ENCODE results near the gene PRPSAP1.

Gene PRPSAP1

DNA sequence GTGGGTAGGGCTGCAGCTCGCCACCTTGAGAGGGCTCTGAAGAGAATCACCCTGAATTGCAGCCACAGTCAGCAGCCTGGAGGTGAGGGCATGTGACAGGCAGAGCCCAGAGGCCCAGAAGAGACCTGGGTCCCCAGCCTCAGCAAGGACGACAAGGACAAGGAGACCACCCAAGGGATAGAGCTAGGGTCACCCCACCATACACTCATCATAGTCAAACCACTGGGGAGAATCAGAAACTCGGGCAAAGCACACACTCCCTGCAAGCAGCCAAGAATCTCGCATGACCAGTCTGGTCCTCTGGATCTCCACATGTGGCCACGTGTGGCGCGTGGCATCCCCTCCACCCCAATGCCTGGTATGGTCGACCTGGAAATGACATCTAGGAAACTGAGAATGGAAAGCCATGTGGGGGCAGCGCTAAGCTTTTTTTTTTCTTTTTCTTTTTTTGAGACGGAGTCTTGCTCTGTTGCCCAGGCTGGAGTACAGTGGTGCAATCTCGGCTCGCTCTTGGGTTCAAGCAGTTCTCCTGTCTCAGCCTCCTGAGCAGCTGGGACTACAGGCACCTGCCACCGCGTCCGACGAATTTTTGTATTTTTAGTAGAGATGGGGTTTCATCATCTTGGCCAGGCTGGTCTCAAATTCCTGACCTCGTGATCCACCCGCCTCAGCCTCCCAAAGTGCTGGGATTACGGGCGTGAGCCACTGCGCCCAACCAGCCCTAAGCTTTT, 26.1 kb upstream of the PRPSAP1 start:
- Histone ChIP-seq H3K36me3 (ENCODE audit: control insufficient read depth, insufficient read depth, low read length) (no peaks in the 10 kb centered on the region), H3K9ac (ENCODE audit: low read length) (no peak overlapping the region), H3K4me3 (ENCODE audit: low read length) (no peak overlapping the region), H3K9me3 (ENCODE audit: control insufficient read depth, low read length) (no peaks in the 10 kb centered on the region), H3K4me1 (ENCODE audit: control insufficient read depth, insufficient read depth, low read length) (peaks cover 14% of the 10 kb centered on the region), H3K27me3 (ENCODE audit: control insufficient read depth, insufficient read depth, low read length) (peaks cover 15% of the 10 kb centered on the region)

DNA sequence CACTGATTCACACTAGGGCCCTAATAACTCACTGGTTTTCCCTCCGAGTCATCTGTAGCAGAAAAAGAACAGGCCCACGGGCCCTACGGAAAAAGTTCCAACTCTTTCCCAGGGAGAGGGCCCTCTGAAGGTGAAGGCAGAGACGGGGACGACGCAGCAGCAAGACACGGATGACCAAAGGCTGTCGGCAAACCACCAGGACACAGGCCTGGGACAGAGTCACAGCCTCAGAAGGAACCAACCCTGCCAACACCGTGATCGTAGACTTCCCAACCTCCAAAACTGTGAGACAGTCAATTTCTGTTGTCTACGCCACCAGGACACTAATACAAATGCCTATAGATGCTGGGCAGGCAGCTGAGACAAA, 25.5 kb upstream of the PRPSAP1 start:
- no peak overlapping the region for H3K9ac ChIP-seq (ENCODE audit: low read length)
- H3K4me1 ChIP-seq (ENCODE audit: control insufficient read depth, insufficient read depth, low read length) = peaks cover 12% of the 10 kb centered on the region
- no peak overlapping the region for H3K4me3 ChIP-seq (ENCODE audit: low read length)
- H3K36me3 ChIP-seq (ENCODE audit: control insufficient read depth, insufficient read depth, low read length) = no peaks in the 10 kb centered on the region
- H3K27me3 ChIP-seq (ENCODE audit: control insufficient read depth, insufficient read depth, low read length) = peaks cover 14% of the 10 kb centered on the region
- no peaks in the 10 kb centered on the region for H3K9me3 ChIP-seq (ENCODE audit: control insufficient read depth, low read length)

DNA sequence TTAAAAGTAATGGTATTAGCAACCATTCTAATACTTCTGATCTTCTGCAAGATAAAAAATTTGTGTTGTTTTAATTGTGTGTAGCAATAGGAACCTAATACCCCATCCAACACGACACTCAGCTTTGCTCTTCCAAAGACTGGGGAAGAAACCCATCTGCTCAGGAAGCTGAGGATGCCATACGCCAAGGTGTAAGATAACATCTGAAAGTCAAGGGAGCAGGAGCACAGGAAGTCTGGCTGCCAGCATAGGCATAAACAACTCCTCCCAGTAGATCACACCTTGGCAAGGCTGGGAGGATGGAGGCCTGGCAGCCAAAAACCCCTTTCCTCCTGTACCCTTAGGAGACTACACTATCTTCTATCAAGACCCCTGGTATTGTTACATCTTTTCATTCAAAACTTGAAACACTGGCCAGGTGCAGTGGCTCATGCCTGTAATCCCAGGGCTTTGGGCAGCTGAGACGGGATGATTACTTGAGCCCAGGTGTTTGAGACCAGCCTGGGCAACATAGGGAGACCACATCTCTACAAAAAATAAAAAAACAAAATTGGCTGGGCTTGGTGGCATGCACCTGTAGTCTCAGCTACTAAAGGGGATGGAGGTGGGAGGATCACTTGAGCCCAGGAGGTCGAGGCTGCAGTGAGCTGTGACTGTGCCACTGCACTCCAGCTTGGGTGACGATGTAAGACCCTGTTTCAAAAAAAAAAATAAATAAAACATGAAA, 25.0 kb upstream of the PRPSAP1 start:
- H3K4me3 ChIP-seq (ENCODE audit: low read length) = no peak overlapping the region
- no peaks in the 10 kb centered on the region for H3K9me3 ChIP-seq (ENCODE audit: control insufficient read depth, low read length)
- peaks cover 13% of the 10 kb centered on the region for H3K27me3 ChIP-seq (ENCODE audit: control insufficient read depth, insufficient read depth, low read length)
- no peaks in the 10 kb centered on the region for H3K36me3 ChIP-seq (ENCODE audit: control insufficient read depth, insufficient read depth, low read length)
- peaks cover 10% of the 10 kb centered on the region for H3K4me1 ChIP-seq (ENCODE audit: control insufficient read depth, insufficient read depth, low read length)
- H3K9ac ChIP-seq (ENCODE audit: low read length) = no peak overlapping the region

- no peaks in the 10 kb centered on the region for H3K9me3 ChIP-seq (ENCODE audit: control insufficient read depth, low read length)
- no peak overlapping the region for H3K9ac ChIP-seq (ENCODE audit: low read length)
- no peak overlapping the region for H3K4me3 ChIP-seq (ENCODE audit: low read length)
- H3K27me3 ChIP-seq (ENCODE audit: control insufficient read depth, insufficient read depth, low read length) = no peaks in the 10 kb centered on the region
- no peaks in the 10 kb centered on the region for H3K36me3 ChIP-seq (ENCODE audit: control insufficient read depth, insufficient read depth, low read length)
- no peaks in the 10 kb centered on the region for H3K4me1 ChIP-seq (ENCODE audit: control insufficient read depth, insufficient read depth, low read length)
Observed at GRCh38 chr17:76376318-76377133, 22.8 kb upstream of the PRPSAP1 start.

DNA sequence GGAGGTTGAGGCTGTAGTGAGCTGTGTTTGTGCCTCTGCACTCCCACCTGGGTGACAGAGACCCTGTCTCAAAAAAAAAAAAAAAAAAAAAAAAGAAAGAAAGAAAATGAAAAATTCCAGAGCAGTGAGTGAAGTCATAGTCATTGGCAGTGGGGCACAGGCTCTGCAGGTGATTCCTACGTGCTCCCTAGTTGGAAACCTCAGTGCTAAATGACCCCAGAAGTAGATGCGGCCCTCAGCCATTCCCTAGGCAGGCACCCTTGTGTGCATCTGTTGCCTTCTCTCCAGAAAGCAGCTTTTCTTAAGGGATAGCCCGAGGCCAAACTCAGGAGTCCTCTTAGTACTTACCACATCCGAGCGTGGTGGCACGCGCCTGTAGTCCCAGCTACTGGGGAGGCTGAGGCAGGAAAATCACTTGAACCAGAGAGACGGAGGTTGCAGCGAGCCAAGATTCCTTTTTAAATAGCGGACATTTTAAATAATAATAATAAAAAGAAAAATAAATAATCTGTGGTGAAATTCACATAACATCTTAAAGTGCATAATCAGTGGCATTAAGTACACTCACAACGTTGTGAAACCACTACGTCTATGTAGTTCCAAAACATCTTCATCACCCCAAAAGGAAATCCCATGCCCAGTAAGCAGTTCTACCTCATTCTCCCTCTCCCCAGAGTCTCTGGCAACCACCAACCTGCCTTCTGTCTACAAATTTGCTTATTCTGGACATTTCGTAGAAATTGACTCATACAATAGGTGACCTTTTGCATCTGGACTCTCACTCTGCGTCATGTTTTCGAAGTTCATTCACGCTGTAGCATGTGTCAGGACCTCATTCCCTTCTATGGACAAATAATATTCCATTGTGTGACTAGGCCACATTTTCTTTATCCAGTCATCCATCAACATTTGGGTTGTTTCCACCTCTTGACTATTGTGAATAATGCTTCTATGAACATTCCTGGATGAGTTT, 18.2 kb upstream of the PRPSAP1 start:
- Histone ChIP-seq H3K4me1 (ENCODE audit: control insufficient read depth, insufficient read depth, low read length) (no peaks in the 10 kb centered on the region), H3K36me3 (ENCODE audit: control insufficient read depth, insufficient read depth, low read length) (no peaks in the 10 kb centered on the region), H3K9me3 (ENCODE audit: control insufficient read depth, low read length) (no peaks in the 10 kb centered on the region), H3K4me3 (ENCODE audit: low read length) (no peak overlapping the region), H3K27me3 (ENCODE audit: control insufficient read depth, insufficient read depth, low read length) (no peaks in the 10 kb centered on the region), H3K9ac (ENCODE audit: low read length) (no peak overlapping the region)

DNA sequence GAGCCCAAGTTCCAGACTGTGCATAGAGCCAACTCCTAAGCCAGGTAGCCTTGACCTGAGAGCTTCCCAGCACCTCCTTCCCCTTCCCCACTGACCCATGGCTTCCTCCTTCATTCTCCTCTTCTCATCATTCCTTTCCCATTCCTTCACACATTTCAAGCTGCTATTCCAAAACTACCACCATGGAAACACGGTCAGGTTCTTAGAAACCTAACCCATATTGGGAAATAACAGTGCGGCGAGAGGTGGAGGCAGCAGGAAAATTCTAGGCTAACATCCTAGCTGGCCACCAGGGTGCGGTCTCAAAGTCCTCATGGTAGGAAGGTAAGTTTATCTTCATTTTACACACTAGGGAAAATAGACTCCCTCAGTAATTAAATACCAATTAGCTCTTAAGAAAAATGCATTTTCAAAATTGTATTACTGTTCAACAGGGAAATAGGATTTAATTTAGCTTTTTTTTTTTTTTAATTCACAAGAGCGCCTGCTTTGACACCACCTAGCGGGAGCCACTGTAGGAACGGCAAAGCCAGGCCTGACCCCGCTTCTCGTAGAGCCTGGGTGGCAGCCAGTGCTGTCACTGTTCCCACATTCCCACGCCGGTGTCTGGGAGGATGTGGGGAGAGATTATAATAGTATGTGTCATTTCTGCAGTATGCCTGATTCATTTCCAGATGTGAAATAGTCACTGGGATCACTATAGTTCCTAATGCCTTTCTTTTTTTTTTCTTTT, 16.7 kb upstream of the PRPSAP1 start:
- no peaks in the 10 kb centered on the region for H3K27me3 ChIP-seq (ENCODE audit: control insufficient read depth, insufficient read depth, low read length)
- H3K36me3 ChIP-seq (ENCODE audit: control insufficient read depth, insufficient read depth, low read length) = no peaks in the 10 kb centered on the region
- H3K9me3 ChIP-seq (ENCODE audit: control insufficient read depth, low read length) = no peaks in the 10 kb centered on the region
- no peaks in the 10 kb centered on the region for H3K4me1 ChIP-seq (ENCODE audit: control insufficient read depth, insufficient read depth, low read length)
- H3K9ac ChIP-seq (ENCODE audit: low read length) = no peak overlapping the region
- no peak overlapping the region for H3K4me3 ChIP-seq (ENCODE audit: low read length)

DNA sequence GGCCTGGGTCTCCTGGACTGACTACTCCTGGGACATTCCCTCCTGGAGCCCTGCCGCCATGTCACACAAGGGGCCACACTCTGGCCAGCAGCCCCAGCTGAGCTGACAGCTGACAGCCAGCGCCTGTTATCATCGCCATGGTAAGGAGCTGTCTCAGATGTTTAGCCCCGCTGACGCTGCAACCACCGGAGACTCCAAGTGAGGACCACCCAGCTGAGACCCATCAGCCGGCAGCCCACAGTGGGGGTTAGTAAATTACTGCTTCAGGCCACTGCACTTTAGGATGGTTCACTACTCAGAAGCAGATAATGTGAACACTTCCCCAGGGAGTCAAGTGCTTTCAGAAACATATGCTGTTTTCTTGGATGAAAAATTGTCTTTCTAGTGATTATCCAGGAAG, 16.1 kb upstream of the PRPSAP1 start:
- H3K36me3 ChIP-seq (ENCODE audit: control insufficient read depth, insufficient read depth, low read length) = no peaks in the 10 kb centered on the region

GRCh38 chr17:76369379-76369778, 15.7 kb upstream of the PRPSAP1 start:
- no peaks in the 10 kb centered on the region for H3K36me3 ChIP-seq (ENCODE audit: control insufficient read depth, insufficient read depth, low read length)
- H3K9me3 ChIP-seq (ENCODE audit: control insufficient read depth, low read length) = no peaks in the 10 kb centered on the region
- no peaks in the 10 kb centered on the region for H3K4me1 ChIP-seq (ENCODE audit: control insufficient read depth, insufficient read depth, low read length)
- H3K4me3 ChIP-seq (ENCODE audit: low read length) = no peak overlapping the region
- H3K9ac ChIP-seq (ENCODE audit: low read length) = no peak overlapping the region
- no peaks in the 10 kb centered on the region for H3K27me3 ChIP-seq (ENCODE audit: control insufficient read depth, insufficient read depth, low read length)

More for the DNA sequence above, 16.1 kb upstream of the PRPSAP1 start:
- H3K9me3 ChIP-seq (ENCODE audit: control insufficient read depth, low read length) = no peaks in the 10 kb centered on the region
- H3K4me1 ChIP-seq (ENCODE audit: control insufficient read depth, insufficient read depth, low read length) = no peaks in the 10 kb centered on the region
- no peaks in the 10 kb centered on the region for H3K27me3 ChIP-seq (ENCODE audit: control insufficient read depth, insufficient read depth, low read length)
- no peak overlapping the region for H3K4me3 ChIP-seq (ENCODE audit: low read length)
- H3K9ac ChIP-seq (ENCODE audit: low read length) = no peak overlapping the region

- Histone ChIP-seq H3K4me1 (ENCODE audit: control insufficient read depth, insufficient read depth, low read length) (no peaks in the 10 kb centered on the region), H3K36me3 (ENCODE audit: control insufficient read depth, insufficient read depth, low read length) (no peaks in the 10 kb centered on the region), H3K4me3 (ENCODE audit: low read length) (no peak overlapping the region), H3K27me3 (ENCODE audit: control insufficient read depth, insufficient read depth, low read length) (no peaks in the 10 kb centered on the region), H3K9ac (ENCODE audit: low read length) (no peak overlapping the region), H3K9me3 (ENCODE audit: control insufficient read depth, low read length) (no peaks in the 10 kb centered on the region)
Observed at GRCh38 chr17:76368545-76368944, 14.8 kb upstream of the PRPSAP1 start.

DNA sequence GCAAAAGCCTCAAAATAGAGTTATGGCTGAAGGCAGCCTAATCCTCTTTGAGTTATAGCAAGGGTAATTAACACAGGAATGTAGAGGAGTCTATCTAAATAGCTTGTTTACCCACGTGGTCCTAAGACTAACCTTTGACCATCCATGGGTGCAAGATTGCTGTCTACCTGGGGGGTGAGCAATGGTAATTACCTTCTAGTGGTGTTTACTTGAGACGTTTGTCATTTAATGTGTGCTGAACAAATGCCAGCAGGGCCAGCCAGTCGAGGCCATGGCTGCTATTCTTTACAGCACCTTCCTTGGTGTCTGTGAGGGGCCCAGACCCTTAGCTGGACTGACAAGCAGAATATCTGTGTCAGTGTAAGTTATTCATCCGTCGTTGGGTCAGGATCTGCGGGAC, 13.9 kb upstream of the PRPSAP1 start:
- Histone ChIP-seq H3K27me3 (ENCODE audit: control insufficient read depth, insufficient read depth, low read length) (no peaks in the 10 kb centered on the region), H3K4me3 (ENCODE audit: low read length) (no peak overlapping the region), H3K36me3 (ENCODE audit: control insufficient read depth, insufficient read depth, low read length) (no peaks in the 10 kb centered on the region), H3K9ac (ENCODE audit: low read length) (no peak overlapping the region), H3K4me1 (ENCODE audit: control insufficient read depth, insufficient read depth, low read length) (no peaks in the 10 kb centered on the region), H3K9me3 (ENCODE audit: control insufficient read depth, low read length) (no peaks in the 10 kb centered on the region)

GRCh38 chr17:76366247-76366646, 12.5 kb upstream of the PRPSAP1 start:
- no peaks in the 10 kb centered on the region for H3K36me3 ChIP-seq (ENCODE audit: control insufficient read depth, insufficient read depth, low read length)
- H3K9ac ChIP-seq (ENCODE audit: low read length) = no peak overlapping the region
- H3K9me3 ChIP-seq (ENCODE audit: control insufficient read depth, low read length) = no peaks in the 10 kb centered on the region
- H3K4me3 ChIP-seq (ENCODE audit: low read length) = no peak overlapping the region
- no peaks in the 10 kb centered on the region for H3K27me3 ChIP-seq (ENCODE audit: control insufficient read depth, insufficient read depth, low read length)
- no peaks in the 10 kb centered on the region for H3K4me1 ChIP-seq (ENCODE audit: control insufficient read depth, insufficient read depth, low read length)

Data from mucosa of stomach (tissue), 1 donor.